GM21529 (cell line): ENCODE data around the gene MELTF.

Source experiments
- ATAC-seq: cut with Tn5 transposase; IDR thresholded peaks from one replicate; pipeline ENCODE4 v1.9.1; 2021; ENCODE audit not compliant: unreplicated experiment

MELTF gene

DNA sequence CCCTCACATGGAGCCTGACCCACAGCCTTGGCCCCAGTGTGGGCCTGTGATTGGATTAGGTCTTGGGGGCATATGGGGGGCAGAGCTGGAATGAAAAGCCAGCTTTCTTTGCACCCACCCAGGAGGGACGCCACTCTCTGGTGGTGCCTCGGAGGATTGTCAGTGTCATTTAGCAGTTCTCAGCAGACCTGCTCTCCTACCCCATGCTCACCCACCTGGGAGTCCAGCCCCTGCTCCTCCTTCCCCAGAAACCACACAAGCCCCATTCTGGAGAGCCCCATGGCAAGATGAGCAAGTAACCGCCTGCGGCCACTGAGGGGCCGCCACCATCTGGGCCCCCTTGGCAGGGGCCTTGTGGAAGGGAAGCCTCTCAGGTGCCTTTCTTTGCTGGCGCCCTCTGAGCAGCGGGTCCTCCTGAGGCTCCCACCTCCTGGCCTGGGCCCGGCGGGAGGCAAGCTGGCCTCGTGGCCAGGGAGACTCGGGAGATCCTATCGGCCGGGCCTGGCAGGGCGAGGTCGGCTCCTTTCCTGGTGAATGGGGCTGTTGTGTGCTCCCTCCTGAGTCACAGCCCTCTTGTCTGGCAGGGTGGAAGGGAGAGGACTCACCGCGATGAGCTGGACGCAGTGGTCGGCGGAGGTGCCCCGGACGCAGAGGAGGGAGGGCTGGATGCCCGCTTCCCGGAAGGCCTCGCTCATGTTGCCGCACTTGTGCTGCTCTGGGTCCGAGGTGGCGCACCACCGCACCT, 2.3 kb downstream of the MELTF start:
- no peak for ATAC-seq

DNA sequence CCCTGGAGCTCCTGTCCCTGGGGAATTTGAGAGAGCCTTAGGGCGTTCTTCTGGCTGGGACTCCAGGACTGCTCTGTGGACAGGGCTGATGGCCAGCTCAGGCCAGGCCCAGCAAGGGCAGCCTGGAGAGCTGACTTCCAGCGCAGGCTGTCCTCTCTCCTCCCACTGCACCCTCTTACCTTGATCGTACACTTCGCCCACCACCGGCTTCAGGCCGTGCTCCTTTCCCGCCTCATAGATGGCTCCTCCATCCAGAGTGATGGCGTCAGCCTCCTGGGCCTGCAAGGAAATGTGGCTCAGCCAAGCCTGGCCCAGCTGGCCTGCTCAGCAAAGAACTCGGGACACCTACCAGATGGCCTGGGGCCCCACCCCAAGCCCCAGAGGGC, 3.1 kb downstream of the MELTF start:
- no peak for ATAC-seq

DNA sequence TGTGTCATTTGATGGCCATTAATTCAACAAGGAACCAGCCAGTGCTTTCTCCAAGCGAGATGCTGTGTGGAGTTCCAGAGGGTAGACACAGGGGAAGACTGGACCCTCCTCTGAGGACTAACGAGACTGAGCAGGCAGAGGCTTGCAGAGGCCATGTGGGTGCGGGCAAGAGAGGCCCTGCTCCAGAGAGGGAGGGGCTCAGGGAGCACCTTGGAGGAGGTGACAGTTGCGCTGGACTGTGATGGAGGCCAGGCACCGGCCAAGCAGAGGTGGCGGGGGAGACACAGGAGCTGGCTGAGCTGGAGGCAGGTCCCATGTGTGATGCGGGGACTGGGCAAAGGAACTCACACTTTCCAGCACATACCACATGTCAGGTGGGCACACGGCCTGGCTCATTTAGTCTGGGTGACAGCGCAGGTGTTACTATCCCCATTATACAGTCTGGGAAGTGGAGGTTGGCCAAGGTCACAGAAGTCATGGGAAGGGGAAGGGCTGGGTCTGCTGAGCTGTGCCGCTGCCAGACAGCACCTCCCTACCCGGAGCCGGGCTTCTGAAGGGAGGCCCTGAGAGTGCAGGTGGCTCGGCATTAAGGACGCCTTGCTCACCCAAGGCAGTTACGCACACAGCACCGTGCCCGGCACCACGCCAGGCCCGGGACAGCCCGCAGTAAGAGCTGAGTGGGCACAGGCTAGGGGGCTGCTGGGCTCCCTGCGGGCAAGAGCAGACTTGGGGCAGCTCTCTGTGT, 3.7 kb downstream of the MELTF start:
- no peak for ATAC-seq

DNA sequence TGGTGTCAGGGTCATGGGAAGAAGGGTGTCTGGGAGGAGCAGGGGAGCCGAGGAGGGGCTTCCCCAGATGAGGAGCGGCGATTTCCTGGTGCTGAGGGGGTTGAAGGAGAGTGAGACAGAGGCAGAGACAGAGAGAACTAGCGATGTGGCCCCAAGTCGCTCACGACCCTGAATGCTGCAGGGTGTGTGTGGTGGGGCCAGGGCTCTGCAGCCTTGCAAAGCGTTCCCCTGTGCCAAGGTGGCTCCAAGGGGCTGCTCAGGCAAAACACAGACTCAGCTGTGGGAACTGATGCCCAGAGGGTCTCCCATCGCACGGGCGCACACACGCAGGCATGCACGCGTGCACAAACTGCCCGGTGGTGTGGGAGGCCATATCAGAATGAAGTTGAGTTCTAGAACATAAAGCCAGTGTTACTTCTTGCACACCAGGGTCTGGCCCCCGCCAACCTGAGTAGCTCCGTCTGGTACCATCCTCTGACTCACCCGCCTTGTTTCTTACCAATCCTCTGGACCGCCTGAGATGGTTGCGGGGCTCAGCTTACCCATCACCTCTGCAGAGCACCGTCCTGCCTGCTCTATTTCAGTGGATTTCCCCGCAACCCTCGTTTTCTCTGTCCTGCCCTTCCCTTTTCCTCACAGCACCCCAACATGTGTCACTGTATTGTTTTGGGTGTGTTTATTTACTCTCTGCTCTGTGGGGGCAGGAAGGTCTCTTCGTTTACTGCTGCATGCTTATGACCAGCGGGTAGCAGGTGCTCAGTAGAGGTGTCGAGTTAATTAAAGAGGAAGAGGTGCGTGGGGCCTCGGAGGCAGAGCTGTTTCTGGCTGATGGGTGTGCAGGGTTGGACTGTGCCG, 4.5 kb downstream of the MELTF start:
- ATAC-seq, result no peak

DNA sequence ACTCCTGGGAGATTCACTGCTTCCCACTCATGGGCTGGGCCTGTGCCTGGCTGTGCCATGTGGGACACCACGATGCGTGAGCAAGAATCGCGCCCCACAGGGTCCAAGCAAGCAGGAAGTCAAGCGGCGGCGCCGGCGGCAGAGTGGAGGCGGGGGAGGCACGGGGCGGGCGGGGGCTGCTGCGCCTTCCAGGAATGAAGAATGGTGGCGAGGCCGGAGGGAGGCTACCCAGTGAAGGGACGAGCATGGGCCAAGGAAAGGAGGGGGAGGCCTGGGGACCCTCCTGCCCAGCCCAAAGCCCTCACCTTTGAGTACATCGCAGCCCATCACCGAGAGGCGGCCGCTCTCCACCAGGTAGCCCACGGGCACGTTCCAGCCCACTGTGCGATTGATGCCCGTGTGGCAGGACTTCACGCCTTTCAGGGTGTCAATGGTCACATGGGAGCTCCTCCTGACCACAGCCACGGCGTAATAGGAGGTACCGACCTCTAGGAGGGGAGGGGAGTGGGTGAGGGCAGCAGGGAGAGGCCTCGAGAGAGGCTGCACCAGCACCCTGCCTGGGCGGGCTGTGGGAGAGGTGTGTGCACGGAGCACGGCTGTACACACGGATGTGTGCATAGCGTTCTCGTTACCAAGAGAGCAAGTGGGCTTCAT, 5.5 kb downstream of the MELTF start:
- ATAC-seq, result no peak

DNA sequence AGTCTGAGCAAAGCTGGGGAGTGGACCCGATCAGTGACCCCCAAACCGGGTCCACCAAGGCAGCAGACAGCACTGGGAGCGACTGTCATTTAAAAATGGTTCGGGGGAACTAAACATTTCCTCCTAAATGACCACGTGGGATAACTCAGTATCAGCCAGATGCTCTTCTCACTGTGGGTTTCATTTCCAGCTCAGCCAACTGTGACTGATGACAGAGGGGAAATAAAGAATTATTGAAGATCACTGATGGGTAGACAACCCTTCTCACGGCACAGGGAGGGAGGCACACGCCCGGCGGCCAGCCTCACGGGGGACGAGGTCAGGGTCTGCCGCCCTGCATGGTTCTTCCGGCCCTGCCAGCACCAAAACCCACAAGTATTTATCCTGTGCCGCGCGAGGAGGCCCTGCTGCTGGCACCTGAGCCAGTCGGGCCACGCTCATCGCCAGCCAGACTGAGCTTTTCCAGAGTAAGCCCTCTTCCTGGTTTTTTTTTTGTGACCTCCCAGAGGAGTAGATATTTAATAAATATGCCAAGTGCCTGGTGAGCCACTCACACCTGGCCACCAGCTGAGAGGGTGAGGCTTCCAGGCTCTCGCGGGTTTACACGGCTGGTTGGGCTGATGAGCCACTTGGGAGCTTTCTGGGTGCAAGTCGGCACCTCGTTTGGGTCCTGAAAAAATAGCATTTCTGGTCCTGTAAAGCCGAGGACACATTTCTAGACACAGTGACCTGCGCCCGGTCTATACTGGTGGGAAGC, 6.2 kb downstream of the MELTF start:
- peak; percentile 44 for ATAC-seq

DNA sequence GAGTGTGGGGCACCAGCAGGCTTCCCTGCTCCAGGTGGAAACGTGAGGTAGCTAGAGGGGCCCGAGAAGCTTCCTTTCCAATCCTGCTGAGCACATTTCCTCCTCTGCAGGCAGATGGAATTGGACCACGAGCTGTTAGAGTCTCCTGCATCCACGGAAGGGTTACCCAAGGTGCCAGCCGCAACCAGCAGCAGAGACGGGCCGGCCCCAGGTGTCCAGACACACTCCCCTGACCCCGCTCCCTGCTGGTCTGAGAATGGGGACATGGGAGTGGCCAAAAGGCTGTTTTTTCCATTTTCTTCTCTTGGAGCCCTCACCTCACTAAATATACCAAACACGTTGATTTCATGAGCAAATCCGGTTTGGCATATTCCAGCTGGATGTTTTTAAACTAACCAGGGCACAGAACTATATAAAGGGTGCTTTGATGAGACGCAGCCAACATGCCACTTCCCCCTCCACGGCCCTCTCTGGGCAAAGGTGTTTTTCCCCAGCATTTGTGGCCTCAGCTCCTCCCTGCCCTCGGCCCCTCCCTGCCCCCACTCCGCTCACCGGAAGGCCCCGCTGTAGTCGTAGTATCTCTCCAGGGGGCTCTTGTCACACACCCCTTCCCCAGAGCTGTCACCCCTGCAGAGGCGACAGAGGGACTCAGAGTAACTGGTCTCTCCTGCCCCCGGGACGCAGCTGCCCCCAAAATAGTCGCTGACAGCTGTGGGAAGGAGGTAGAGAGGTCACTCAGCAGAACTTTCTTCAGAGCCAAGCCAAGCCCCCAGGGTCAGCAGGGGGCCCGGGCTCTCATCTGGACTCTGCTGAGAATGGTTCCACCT, 7.0 kb downstream of the MELTF start:
- ATAC-seq, result no peak

DNA sequence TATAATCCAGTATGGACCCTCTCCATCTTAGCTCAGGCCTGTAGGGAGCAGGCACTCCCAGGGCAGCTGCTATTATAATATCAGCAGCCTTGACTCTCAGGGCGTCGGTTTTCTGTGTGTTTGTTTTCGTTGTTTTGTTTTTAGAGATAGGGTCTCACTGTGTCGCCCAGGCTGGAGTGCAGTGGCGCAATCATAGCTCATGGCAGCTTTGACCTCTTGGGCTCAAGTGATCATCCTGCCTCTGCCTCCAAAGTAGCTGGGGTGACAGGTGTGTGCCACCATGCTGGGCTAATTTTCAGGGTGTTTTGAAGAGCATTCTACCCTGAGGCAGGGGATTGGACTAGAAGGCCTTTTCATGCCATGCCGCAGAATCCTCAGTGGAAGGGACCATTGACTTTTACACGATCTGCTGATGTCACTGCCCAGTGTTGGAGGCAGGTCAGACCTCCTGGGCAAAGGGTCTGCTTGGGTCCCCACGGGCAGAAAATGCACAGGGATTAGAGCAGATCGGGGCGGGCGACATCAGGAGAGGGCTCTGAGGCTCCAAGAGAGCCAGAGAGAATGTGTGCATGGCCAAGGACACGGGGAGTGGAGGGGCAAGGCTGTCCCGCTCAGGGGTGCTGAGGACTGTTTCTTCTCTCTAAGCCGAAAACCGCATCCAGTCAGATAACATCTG, 7.8 kb downstream of the MELTF start:
- no peak for ATAC-seq

DNA sequence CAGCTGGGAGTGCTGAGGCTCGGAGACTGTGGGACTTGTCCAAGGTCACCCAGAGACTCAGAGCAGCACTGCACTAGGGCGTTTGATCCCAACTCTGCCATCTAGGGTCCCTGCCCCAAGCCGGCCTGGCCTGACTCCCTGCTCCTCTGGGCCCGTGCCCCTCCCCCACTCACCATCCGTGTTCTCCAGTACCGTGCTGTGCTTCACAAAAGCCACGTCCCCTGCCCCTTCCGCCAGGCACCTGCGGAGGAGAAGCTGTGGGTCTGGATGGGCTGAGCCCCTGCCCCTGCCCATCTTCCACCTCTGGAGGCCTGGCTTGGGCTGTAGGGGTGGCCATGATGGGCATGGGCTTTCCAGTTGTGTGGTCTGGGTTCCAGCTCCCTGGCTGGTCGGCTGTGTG, 8.4 kb downstream of the MELTF start:
- no peak for ATAC-seq

DNA sequence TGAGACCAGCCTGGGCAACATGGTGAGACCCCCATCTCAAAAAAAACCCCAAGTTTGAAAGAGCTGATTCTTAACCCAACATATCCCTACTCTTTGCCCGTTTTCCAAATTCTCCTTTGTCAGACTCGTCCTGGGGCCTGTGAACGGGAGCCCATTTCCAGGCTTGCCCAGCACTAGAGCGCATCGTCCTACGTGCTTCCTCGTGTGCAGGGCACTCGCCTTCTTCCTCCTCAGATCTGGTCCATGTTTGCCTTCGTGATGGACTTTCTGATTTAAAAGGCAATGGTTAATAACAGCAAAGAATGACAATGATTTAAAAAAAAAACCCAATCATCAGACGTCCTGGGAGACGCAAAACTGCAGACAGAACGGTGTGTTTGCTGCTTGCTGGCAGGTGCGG, 10.1 kb downstream of the MELTF start:
- ATAC-seq, result no peak

DNA sequence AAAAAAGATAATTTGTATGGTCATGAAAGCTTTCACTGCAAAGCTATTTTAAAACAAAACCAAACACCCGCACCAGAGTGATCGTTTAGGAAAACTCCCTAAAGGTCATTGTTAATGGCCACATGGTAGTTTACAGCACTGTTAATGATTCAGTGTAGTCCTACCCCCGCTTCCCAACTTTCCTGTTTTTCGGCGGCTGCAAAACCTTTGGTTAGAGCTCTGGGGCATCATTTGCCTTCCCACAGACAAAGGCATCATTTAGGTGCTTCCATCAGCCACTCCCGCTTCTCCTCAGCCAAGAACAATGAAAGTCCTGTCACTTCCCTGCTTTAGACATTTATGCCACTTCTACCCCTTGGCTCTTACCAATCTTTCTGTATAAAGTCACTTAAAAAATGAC, 10.6 kb downstream of the MELTF start:
- no peak for ATAC-seq

DNA sequence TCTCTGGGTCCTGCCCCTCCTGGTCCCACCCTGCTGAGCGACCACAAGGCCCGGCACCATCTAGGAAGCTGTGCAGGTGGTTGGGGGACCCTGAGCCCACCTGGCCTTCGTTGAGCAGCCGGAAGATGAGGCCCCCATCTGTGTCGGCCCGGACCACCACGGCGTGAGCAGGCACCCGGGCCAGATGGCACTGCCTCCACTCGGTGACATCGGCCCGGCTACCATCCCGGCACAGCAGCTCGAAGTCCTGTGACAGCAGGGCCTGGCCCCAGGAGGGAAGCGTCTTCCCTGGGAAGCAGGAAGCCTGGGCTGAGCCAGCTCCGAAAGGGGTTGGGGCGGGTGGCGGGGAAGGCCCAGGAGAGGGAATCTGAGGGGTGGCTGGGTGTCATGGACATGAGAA, 12.6 kb downstream of the MELTF start:
- no peak for ATAC-seq

DNA sequence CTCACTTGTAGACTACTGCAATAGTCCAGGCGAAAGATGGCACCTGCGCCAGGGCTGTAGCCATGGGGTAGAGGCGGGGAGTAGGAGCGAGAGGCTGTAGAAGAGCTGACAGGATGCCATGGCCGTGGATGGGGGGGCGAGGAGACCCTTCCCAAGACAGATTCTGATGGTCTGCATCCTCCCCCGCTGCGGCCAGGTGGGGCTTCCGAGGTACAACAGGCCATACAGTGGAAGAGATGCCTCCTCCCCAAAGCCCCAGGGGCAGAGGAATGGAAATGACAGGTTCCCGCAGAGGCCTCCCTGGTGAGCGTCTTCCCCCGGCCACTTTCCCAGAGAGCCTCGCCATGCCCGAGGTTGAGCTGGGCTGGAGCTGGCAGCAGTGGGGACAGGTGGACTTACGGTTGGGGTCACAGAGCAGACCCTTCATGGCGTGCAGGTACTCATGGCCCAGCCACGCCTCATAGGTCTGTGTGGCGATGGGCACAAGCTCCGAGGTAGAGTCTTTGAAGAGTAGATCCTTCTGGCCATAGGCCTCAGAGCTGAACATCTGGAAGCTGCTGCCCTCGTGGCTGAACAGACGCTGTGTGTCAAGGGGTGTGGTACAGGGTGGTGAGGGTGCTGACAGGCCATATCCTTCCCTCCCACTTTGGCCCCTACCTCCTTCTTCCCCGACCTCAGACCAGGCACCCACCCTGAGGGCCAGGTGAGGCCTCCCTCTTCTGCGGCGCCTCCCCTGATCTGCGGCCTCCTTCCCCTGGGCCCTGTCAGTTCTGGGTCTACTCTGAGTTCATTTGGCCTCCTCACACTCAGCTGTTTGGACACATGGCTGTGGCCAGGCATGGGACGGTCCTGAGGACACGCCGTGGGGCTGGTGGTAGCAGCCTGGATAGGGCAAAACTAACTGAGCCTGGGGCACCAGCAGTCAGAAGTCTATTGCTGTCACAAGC, 13.6 kb downstream of the MELTF start:
- ATAC-seq, result no peak

DNA sequence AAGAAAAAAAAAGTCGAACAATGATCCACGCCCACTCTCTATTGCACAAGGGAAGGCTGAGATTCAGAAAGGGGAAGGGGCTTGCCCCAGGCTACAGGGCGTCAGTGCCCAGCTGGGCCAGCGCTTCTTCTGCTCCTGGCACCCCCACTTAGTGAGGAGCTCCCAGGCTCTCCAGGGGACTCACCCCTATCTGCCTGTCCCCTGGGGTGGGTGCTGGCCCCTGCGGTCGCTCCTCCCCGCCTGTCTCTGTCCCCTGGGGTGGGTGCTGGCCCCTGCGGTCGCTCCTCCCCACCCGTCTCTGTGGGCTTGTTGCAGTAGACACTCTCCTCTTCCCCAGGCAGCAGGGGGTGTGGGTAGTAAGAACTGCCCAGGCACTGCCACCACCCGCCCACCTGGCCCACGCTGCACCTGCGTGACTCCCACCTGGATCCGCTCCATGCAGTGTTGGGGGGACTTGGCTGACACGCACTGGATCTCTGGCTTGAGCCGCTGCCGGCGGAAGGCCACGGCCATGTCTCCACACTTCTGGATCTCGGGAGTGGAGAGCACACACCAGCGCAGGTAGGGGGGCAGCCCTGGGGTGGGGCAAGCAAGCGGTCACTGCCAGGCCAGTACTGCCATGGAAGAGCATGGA, 14.6 kb downstream of the MELTF start:
- no peak for ATAC-seq

DNA sequence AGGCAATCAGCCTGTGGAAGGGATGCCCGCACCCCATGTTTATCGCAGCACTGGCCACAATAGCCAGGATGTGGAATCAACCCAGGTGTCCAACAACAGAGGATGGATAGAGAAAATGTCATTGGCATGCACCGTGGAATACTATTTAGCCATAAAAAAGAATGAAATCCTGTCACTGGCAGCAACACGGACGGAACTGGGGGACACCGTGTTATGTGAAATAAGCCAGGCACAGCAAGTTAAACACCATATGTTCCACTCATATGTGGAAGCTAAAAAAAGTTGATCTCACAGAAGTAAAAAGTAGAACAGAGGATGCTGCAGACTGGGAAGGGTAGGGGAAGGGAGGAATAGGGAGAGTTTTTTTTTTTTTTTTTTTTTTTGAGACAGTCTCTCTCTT, 15.6 kb downstream of the MELTF start:
- ATAC-seq, result no peak

DNA sequence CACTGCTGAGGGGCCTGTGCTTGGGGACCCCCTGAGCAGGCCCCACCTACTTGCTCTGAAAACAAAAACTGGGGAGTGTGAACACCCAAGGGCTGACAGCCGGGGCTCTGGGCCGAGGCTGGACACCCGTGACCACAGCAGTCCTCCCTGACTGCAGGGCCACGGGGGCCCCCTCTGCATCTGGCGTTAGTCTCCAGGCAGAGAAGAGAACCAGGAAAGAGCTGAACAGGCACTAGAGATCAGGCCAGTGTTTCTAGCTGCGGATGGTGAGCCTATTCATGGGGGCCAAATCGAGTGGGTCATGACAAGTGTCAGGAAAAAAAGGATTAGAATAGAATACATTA, 17.1 kb downstream of the MELTF start:
- no peak for ATAC-seq

DNA sequence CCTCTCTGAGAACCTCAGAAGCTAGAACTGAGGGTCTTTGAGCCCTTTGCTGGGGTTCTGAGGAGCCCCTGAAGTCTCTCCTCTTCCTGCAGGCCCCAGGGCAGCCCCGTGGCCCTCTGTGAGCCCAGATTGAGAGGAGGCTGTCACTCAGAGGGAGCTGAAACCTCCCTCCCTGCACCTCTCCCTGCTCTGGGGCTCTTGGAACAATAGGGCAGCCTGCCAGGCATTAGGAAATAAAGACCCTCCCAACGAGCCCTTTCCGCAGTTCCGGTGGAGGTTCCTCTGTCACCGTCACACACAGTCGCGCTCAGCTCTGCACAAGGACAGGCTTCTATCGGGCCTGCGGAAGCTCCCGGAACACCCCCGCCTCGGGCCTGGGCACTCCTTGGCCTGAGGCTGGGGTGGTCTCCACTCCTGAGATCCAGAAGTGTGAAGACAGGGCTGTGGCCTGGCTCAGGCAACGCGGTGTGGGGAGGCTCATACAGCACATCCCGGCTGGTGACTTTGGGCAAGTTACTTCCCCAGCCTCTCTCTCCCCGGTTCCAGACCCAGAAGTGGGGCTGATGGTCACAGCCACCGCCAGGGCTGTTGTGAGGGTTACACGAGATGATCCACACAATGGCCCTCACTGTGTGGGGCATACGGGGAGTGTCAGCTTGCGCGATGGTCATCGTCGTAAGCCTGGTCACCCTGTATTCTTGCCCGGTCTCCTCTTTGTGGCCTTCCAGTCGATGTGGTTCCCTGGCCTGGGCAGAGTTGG, 17.7 kb downstream of the MELTF start:
- no peak for ATAC-seq
